Measurements from ENCODE around the gene TVP23C.

Gene TVP23C

DNA sequence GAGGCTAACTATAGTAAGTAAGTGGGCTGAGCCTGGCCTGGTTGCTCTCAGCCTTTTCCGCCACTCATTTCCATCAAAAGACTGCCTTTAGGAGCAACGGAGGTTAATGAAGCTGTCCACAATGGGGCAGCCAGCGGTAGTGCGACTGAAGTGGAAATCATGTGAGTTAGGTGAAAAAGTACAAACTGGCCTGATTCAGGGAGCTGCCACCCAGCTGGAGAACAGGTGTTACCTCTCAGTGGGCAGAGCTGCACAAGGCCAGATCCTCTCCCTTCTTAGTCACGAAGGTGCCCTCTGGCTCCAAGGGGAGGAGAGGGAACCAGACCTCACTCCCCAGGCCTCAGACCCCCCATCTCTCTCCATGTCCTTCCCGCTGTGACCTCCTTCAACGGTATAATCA lies 61.5 kb downstream of the TVP23C start:
- 93% methylated on average over 5 of the region's 7 CpGs for WGBS
- H2AFZ ChIP-seq (ENCODE audit: low read depth, low read length) = no peak overlapping the region
- no peak overlapping the region for H3K23ac ChIP-seq (ENCODE audit: low read length in 2 of 2)
- H4K8ac ChIP-seq (ENCODE audit: low read length) = no peak overlapping the region
- H3K79me1 ChIP-seq (replicated peaks; ENCODE audit: low read length, poor library complexity, severe bottlenecking) = peaks cover 5% of the 10 kb centered on the region
- no peak overlapping the region for H3K4me2 ChIP-seq (ENCODE audit: low read length, poor library complexity, severe bottlenecking)
- no peak overlapping the region for H3K4ac ChIP-seq (ENCODE audit: low read depth in 1 of 2, low read length in 2 of 2)
- H2BK120ac ChIP-seq (ENCODE audit: low read depth, low read length) = no peak overlapping the region
- peaks cover 10% of the 10 kb centered on the region for H3K4me1 ChIP-seq (ENCODE audit: control insufficient read depth, insufficient read depth, low read depth, low read length)
- H3K27ac ChIP-seq (ENCODE audit: low read length, poor library complexity, severe bottlenecking) = no peak overlapping the region
- H3K27me3 ChIP-seq (ENCODE audit: control insufficient read depth in 1 of 2, insufficient read depth in 1 of 2, low read length in 2 of 2) = no peaks in the 10 kb centered on the region
- H2BK5ac ChIP-seq (ENCODE audit: low read depth, low read length, poor library complexity, severe bottlenecking) = no peak overlapping the region
- H3K18ac ChIP-seq (ENCODE audit: low read depth in 1 of 2, low read length in 2 of 2) = no peak overlapping the region
- no peak overlapping the region for H3K14ac ChIP-seq (ENCODE audit: low read length in 2 of 2)
- H2AK5ac ChIP-seq (ENCODE audit: low read length, severe bottlenecking) = no peak overlapping the region
- H4K91ac ChIP-seq (ENCODE audit: low read length) = no peak overlapping the region
- H3K4me3 ChIP-seq (ENCODE audit: insufficient read depth in 1 of 2, low read depth in 1 of 2, low read length in 2 of 2) = peak overlapping the region in 1 of 2 experiments; percentile 75
- no peak overlapping the region for H2BK12ac ChIP-seq (ENCODE audit: low read length in 2 of 2)
- peaks cover 1 to 19% of the 10 kb centered on the region in 2 experiments for H3K36me3 ChIP-seq (ENCODE audit: control insufficient read depth in 1 of 2, insufficient read depth in 2 of 2, low read depth in 1 of 2, low read length in 2 of 2)
- H3K9me3 ChIP-seq (ENCODE audit: control insufficient read depth, low read length) = no peaks in the 10 kb centered on the region
- H2BK15ac ChIP-seq (ENCODE audit: low read depth, poor library complexity, severe bottlenecking) = no peak overlapping the region
- no peak for DNase-seq
- H3K9ac ChIP-seq (ENCODE audit: low read length) = peak overlapping the region; percentile 89

- H3K14ac ChIP-seq (ENCODE audit: low read length in 2 of 2) = no peak overlapping the region
- no peak overlapping the region for H3K18ac ChIP-seq (ENCODE audit: low read depth in 1 of 2, low read length in 2 of 2)
- no peaks in the 10 kb centered on the region for H3K9me3 ChIP-seq (ENCODE audit: control insufficient read depth, low read length)
- H2BK5ac ChIP-seq (ENCODE audit: low read depth, low read length, poor library complexity, severe bottlenecking) = no peak overlapping the region
- no peak overlapping the region for H3K27ac ChIP-seq (ENCODE audit: low read length, poor library complexity, severe bottlenecking)
- H3K4ac ChIP-seq (ENCODE audit: low read depth in 1 of 2, low read length in 2 of 2) = no peak overlapping the region
- peaks cover 5 to 19% of the 10 kb centered on the region in 2 experiments for H3K36me3 ChIP-seq (ENCODE audit: control insufficient read depth in 1 of 2, insufficient read depth in 2 of 2, low read depth in 1 of 2, low read length in 2 of 2)
- no peak overlapping the region for H3K9ac ChIP-seq (ENCODE audit: low read length)
- H4K91ac ChIP-seq (ENCODE audit: low read length) = no peak overlapping the region
- H3K4me1 ChIP-seq (ENCODE audit: control insufficient read depth, insufficient read depth, low read depth, low read length) = peaks cover 10% of the 10 kb centered on the region
- H2BK15ac ChIP-seq (ENCODE audit: low read depth, poor library complexity, severe bottlenecking) = no peak overlapping the region
- H3K4me2 ChIP-seq (ENCODE audit: low read length, poor library complexity, severe bottlenecking) = no peak overlapping the region
- H2BK120ac ChIP-seq (ENCODE audit: low read depth, low read length) = no peak overlapping the region
- no peak overlapping the region for H3K4me3 ChIP-seq (ENCODE audit: insufficient read depth in 1 of 2, low read depth in 1 of 2, low read length in 2 of 2)
- no peaks in the 10 kb centered on the region for H3K27me3 ChIP-seq (ENCODE audit: control insufficient read depth in 1 of 2, insufficient read depth in 1 of 2, low read length in 2 of 2)
- no peak overlapping the region for H2AFZ ChIP-seq (ENCODE audit: low read depth, low read length)
- 94% methylated on average over 2 of the region's 3 CpGs for WGBS
- peaks cover 3% of the 10 kb centered on the region for H3K79me1 ChIP-seq (replicated peaks; ENCODE audit: low read length, poor library complexity, severe bottlenecking)
- no peak overlapping the region for H3K23ac ChIP-seq (ENCODE audit: low read length in 2 of 2)
- no peak for DNase-seq
- H2BK12ac ChIP-seq (ENCODE audit: low read length in 2 of 2) = no peak overlapping the region
- no peak overlapping the region for H2AK5ac ChIP-seq (ENCODE audit: low read length, severe bottlenecking)
- H4K8ac ChIP-seq (ENCODE audit: low read length) = no peak overlapping the region
These were observed 62.0 kb downstream of the TVP23C start for GRCh38 chr17:15501282-15501681.

- Histone ChIP-seq H2AFZ (ENCODE audit: low read depth, low read length) (no peak overlapping the region), H3K4me1 (ENCODE audit: control insufficient read depth, insufficient read depth, low read depth, low read length) (peaks cover 9% of the 10 kb centered on the region), H3K79me1 (replicated peaks; ENCODE audit: low read length, poor library complexity, severe bottlenecking) (peaks cover 3% of the 10 kb centered on the region), H3K4me3 (ENCODE audit: insufficient read depth in 1 of 2, low read depth in 1 of 2, low read length in 2 of 2) (no peak overlapping the region), H2BK12ac (ENCODE audit: low read length in 2 of 2) (no peak overlapping the region), H3K27ac (ENCODE audit: low read length, poor library complexity, severe bottlenecking) (no peak overlapping the region), H2BK15ac (ENCODE audit: low read depth, poor library complexity, severe bottlenecking) (no peak overlapping the region), H3K36me3 (ENCODE audit: control insufficient read depth in 1 of 2, insufficient read depth in 2 of 2, low read depth in 1 of 2, low read length in 2 of 2) (peaks cover 8 to 20% of the 10 kb centered on the region in 2 experiments), H3K18ac (ENCODE audit: low read depth in 1 of 2, low read length in 2 of 2) (no peak overlapping the region), H4K8ac (ENCODE audit: low read length) (no peak overlapping the region), H3K23ac (ENCODE audit: low read length in 2 of 2) (no peak overlapping the region), H2BK120ac (ENCODE audit: low read depth, low read length) (no peak overlapping the region), H2BK5ac (ENCODE audit: low read depth, low read length, poor library complexity, severe bottlenecking) (no peak overlapping the region), H3K4ac (ENCODE audit: low read depth in 1 of 2, low read length in 2 of 2) (no peak overlapping the region), H3K9me3 (ENCODE audit: control insufficient read depth, low read length) (no peaks in the 10 kb centered on the region), H2AK5ac (ENCODE audit: low read length, severe bottlenecking) (no peak overlapping the region), H3K4me2 (ENCODE audit: low read length, poor library complexity, severe bottlenecking) (no peak overlapping the region), H3K14ac (ENCODE audit: low read length in 2 of 2) (no peak overlapping the region), H3K9ac (ENCODE audit: low read length) (no peak overlapping the region), H3K27me3 (ENCODE audit: control insufficient read depth in 1 of 2, insufficient read depth in 1 of 2, low read length in 2 of 2) (no peaks in the 10 kb centered on the region), H4K91ac (ENCODE audit: low read length) (no peak overlapping the region)
- 86% methylated on average over 1 of the region's 2 CpGs for WGBS
- no peak for DNase-seq
These were observed 65.2 kb downstream of the TVP23C start for GRCh38 chr17:15498107-15498506.

GRCh38 chr17:15496735-15497670 lies 66.3 kb downstream of the TVP23C start:
- Histone ChIP-seq H2AFZ (ENCODE audit: low read depth, low read length) (no peak overlapping the region), H4K8ac (ENCODE audit: low read length) (no peak overlapping the region), H3K27me3 (ENCODE audit: control insufficient read depth in 1 of 2, insufficient read depth in 1 of 2, low read length in 2 of 2) (no peaks in the 10 kb centered on the region), H3K4me3 (ENCODE audit: insufficient read depth in 1 of 2, low read depth in 1 of 2, low read length in 2 of 2) (no peak overlapping the region), H3K9me3 (ENCODE audit: control insufficient read depth, low read length) (no peaks in the 10 kb centered on the region), H3K23ac (ENCODE audit: low read length in 2 of 2) (no peak overlapping the region), H3K4me2 (ENCODE audit: low read length, poor library complexity, severe bottlenecking) (no peak overlapping the region), H3K9ac (ENCODE audit: low read length) (no peak overlapping the region), H3K27ac (ENCODE audit: low read length, poor library complexity, severe bottlenecking) (no peak overlapping the region), H3K79me1 (replicated peaks; ENCODE audit: low read length, poor library complexity, severe bottlenecking) (peaks cover 3% of the 10 kb centered on the region), H4K91ac (ENCODE audit: low read length) (no peak overlapping the region), H2BK12ac (ENCODE audit: low read length in 2 of 2) (no peak overlapping the region), H3K14ac (ENCODE audit: low read length in 2 of 2) (no peak overlapping the region), H3K4ac (ENCODE audit: low read depth in 1 of 2, low read length in 2 of 2) (no peak overlapping the region), H2BK120ac (ENCODE audit: low read depth, low read length) (no peak overlapping the region), H2BK5ac (ENCODE audit: low read depth, low read length, poor library complexity, severe bottlenecking) (no peak overlapping the region), H2AK5ac (ENCODE audit: low read length, severe bottlenecking) (no peak overlapping the region), H3K36me3 (ENCODE audit: control insufficient read depth in 1 of 2, insufficient read depth in 2 of 2, low read depth in 1 of 2, low read length in 2 of 2) (peaks cover 8 to 23% of the 10 kb centered on the region in 2 experiments), H3K4me1 (ENCODE audit: control insufficient read depth, insufficient read depth, low read depth, low read length) (peaks cover 6% of the 10 kb centered on the region), H2BK15ac (ENCODE audit: low read depth, poor library complexity, severe bottlenecking) (no peak overlapping the region), H3K18ac (ENCODE audit: low read depth in 1 of 2, low read length in 2 of 2) (no peak overlapping the region)
- DNase-seq = no peak
- 97% methylated on average over 7 of the region's 7 CpGs for WGBS

Measured in mesenchymal stem cell (in vitro differentiated cells and primary cell).